CD4-positive, alpha-beta T cell treated with Interleukin-4 for 4 hours (primary cell): ENCODE results near the gene RBM19.

ENCODE experiments used
- DNase-seq: peaks from one replicate; pipeline ENCODE4 v3.0.0-alpha.2; 2020

RBM19 gene

GRCh38 chr12:113796852-113797534, 169.1 kb downstream of the RBM19 start:
- no peak for DNase-seq

DNA sequence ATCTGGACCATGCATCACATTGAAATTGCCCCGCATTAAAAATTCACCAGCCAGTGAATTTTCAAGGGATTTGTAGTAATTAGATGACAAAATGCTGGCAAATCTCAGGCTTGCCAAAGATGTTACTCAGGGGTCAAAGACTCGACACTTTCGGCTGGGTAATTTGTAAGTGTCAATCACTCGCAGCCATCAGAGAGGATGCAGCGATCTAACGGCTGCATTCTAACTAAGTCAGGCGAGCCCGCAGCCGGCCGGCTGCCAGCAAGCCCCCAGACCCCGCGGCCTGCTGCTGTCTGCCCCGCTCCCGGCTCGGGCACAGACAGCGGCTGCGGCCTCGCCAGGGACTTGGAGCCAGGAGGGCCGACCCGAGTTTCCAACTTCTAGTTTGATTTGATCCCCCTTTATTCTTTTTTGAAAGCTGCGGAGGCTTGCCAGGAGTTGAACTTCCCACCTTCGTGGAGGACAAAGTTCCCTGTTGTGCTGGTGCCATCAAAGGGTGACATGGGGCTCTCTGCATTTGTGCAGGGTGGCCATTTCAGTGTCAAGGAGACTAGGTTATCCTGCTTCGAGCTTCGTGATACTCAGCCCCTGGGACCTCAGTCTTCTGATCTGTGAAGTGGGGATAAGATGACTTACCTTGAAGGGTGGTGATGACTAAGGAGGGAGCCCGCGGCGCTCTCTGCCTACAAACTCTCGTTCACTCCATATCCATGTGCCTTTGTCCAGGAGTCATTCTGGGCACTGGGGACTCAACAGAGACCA, 169.9 kb downstream of the RBM19 start:
- no peak for DNase-seq

- no peak for DNase-seq
Measured at GRCh38 chr12:113795445-113795844, 170.7 kb downstream of the RBM19 start.

DNA sequence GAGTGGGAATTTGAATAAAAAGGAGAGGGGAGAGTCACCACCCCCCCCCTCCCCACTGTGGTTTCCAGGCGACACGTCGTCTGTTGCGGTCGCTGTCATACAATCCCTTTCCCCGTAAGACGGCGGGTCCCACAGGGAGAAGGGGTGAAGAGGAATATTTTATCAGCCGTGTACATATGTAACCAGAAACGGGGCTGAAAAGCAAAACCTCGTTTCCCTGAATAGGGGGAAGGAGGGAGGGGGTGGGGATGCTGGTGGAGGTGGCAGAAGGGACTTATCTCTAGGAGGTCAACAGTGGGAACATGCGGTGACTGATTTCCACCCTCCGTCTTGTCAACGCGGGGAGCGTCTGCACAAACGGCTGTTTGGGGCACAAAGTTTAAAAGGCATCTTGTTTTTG, 171.4 kb downstream of the RBM19 start:
- no peak for DNase-seq

GRCh38 chr12:113793250-113793649, 172.9 kb downstream of the RBM19 start:
- DNase-seq, result no peak

DNA sequence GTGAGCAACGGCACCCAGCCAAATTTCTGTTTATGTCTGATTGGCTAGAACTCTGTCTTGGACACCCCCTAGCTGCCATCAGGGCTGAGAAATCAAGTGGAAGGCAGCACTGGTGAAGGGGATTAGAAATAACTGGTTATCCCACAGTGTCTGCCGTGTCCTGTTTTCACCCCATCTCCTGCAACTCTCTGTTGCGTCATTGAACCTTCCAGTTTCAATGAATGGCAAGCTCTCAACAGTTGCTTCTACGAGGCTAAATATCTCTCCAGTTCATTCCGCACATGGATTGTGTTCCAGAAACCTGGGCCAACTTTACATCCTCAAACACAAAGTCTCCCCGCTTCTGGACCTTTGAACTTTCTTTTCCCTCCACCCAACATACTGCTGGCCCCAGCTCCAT, 173.7 kb downstream of the RBM19 start:
- DNase-seq, result no peak

DNA sequence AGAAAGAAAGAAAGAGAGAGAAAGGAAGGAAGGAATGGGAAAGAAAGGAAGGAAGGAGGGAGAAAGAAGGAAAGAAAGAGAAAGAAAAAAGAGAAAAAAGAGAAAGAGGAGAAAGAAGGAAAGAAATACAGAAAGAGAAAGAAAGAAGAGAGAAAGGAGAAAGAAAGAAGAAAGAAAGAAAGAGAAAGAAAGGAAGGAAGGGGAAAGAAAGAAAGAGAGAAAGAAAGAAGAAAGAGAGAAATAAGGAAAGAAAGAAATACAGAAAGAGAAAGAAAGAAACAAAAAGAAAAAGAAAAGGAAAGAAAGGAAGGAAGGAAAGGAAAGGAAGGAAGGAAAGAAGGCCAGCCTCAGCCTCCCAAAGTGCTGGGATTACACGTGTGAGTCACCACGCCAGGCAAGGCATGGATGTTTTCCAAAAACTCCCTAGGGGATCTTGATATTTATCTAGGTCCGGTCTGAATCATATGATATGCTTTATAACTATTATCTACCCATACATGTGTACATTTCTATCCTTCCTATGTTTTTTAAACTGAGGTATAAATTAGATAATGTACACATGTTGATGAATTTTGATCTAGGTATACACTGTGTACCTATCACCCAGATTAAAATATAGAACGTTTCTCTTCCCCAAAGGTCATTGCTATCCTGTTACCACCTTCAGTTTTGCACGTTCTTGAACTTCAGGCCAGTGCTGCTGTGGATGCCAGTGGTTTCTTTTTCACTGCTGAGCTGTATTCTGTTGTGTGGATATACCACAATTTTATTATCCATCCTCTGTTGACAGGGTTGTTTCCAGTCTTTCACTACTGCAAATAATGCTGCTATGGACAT, 177.9 kb downstream of the RBM19 start:
- DNase-seq, result no peak

DNA sequence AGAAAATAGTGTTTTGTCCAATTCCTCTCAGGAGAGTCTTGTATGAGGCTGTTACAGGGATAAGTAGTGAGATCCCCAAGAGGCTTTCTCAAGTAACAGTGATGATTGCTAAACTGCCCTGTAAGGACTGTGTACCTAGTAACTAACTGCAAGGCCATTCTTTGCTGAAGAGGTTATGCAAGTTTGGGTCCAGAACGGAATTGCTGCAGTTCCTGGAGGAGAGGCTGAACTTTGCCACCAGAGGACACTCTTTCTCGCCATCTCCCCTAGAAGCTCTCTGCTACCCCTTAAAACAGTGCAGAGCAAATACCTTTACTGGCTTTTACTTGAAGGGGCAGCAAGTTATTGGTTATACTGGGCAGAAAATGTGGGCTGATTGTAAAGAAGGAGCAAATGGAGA, 180.0 kb downstream of the RBM19 start:
- no peak for DNase-seq

GRCh38 chr12:113783811-113784210, 182.3 kb downstream of the RBM19 start:
- no peak for DNase-seq

GRCh38 chr12:113782873-113783272, 183.3 kb downstream of the RBM19 start:
- no peak for DNase-seq

DNA sequence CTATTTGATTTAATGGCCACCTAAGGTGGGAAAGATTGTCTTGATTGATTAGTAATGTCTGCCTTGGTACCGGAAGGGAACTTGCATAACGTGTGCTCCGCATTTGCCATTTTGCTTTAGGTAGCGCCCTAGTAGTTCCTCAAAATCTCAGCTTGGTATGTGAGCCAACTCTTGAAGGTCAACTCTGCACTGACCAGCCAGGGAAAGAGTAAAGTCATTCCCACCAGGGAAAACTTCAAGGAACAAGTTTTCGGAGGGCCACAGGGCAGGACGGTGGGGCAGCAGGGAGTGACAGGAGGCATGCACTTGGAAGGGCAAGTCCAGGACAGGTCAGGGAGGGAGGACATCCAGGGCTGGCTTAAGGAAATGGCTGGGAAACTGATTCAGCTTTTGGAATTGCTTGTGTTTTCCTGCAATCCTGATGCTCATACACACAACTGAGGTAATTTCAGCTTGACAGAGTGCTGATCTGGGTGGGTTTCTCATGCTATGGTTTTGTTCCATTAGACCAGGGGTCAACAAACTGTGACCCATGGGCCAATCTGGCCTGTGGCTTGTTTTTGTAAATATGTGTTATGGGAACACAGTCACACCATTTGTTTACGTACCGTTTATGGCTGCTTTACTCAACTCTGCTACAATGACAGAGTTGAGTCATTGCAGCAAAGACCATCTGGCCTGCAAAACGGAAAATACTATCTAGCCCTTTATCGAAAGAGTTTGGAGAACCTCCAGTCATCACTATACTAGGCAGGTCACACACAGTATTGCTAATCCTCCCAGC, 184.5 kb downstream of the RBM19 start:
- no peak for DNase-seq

DNA sequence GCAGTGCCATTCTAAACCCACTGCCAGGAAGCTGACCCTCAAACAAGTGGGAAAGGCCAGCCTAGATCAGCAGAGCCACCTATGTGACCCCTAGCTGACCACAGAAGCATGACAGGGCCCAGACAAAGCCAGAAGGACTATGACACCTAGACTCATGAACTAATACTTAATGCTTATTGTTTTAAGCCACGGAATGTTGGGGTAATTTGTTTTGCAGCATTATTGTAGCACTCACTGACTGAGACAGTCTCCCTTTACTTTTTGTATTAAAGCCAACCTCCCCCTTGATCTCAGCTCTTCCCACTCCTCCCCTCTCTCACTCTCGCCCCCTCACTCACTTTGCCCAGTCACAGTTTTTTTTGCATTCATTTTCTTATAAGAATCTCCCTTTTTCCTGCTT, 186.4 kb downstream of the RBM19 start:
- DNase-seq, result no peak

DNA sequence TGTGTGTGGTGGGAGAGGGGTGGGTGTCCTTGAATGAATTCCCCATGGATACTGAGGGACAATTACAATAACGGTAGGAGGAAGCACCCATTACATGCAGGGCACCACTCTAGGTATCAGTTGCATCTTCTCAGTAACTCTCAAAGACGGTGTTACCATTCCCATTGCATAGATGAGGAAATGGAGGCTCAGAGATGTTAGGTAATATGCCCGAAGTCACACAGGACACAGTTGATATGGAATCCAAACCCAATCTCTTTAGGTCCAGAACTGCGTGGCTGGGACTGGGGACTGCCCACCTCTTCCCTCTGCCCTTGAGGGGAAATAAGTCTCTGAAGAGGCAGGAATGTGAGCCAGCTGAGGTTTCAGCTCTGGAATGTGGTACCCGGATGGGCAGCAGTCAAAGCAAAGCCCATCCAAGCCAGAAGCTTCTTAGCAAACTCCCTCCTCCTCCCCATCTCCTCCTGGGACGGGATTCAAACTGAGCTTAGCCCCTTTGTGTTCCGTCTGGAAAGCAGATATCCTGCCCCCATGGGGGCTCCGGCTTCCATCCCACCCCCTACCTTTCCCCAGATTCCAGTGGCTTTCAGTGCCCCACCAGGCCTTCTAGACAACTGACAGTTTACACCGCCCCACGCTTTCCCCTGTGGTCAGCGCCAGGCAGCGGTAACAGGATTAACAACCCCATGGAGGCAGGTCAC, 187.5 kb downstream of the RBM19 start:
- DNase-seq, result no peak

GRCh38 chr12:113777751-113778150, 188.4 kb downstream of the RBM19 start:
- no peak for DNase-seq

DNA sequence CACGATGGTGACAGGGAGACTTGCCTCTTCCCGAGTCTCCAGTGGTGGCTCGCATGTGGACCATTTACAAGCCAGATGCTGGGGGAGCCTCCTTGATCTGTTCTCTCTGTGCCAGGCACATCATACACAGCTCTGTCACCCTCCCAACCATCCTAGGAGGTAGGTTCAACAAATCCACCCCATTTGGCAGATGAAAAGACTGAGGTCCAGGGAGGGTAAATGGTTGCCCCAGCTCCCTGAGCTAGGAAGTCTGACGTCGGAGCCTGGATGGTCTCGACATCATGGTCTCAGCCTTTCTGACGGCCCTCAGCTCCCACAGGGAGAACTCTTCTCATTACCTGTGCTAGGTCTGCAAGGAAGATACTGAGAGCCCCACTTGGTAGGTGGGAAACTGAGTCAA, 189.6 kb downstream of the RBM19 start:
- DNase-seq, result no peak

DNA sequence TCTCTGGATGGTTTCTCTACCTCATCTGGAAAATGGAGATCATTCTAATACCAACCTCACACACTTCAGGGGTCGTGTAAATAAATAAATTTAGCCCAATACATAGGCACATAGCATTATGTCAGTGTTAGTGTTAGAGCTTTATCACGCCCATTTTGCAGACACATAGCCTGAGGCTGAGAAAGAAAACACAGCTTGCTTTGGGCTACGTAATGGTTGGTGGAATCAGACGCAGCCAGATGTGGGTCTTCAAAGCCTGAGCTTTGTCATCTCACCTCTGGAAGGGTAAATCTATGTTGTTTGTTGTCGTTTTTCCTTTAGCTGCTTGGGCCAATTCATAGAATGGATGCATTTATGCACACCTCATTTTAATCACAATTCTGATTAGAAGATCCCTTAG, 191.6 kb downstream of the RBM19 start:
- DNase-seq, result no peak

DNA sequence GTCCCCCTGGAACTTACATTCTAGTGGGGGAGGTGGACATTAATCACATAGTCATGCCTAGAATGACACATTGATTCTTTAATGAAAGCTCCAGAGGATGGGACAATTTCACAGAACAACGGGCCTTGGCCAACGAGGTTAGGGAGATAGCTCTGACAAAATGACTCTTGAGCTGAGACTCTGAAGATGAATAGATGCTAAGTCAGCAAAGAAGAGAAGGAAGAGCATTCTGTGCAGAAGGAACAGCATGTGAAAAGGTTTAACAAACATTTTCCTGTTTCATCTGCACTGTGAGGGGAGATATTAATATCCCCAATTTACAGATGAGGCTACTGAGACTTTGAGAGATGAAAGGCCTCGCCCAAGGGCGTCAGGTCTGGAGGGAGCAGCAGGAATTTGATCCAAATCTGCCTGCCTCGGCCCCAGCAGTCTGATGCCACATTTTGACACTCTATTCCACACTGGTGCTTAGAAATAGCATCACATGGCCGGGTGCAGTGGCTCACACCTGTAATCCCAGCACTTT, 193.6 kb downstream of the RBM19 start:
- DNase-seq, result no peak

GRCh38 chr12:113770389-113770865, 195.7 kb downstream of the RBM19 start:
- no peak for DNase-seq

DNA sequence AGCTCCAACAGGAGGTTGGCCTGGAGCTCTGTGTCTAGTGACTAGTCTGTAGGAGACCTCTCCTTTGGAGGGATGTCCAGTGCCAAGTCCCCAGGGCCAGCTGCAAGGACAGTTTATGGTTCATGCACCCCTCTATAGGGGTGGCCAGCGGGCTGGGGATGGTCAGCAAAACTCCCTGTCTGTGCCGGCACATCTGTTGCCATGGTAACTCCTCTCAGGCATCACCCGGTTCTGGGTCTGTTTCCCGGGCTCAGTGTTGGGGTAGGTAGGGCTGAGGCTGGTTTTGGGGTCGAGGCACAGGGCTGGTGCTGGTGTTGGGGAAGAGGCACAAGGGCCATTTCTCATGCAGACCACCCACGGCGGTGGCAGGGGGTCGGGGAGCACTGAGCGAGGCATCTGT, 196.8 kb downstream of the RBM19 start:
- DNase-seq, result no peak

DNA sequence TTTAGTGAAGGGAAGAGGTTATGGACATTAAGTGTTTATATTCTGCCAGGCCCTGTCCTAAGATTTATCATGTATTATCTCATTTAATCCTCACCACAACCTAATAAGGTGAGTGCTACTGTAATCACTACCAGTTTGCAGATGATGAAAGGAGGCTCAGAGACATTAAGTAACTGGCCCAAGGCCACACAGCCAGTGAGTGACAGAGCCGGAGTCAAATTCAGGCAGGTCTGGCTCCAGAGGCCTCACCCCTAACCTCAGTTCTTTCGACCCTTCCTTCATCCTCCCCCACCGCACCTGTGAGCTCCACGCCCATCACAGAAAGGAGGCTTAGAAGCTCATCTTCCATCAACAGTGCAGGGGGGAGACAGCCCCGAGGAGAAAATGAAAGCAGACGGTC, 197.3 kb downstream of the RBM19 start:
- DNase-seq, result no peak

GRCh38 chr12:113766879-113767878, 198.9 kb downstream of the RBM19 start:
- DNase-seq, result no peak
